CD4-positive, alpha-beta T cell treated with Interferon alpha-2 for 1 hour (primary cell): ENCODE data around the gene ST7.
"Not testable (repeated sequence)": the region's sequence is repeated elsewhere in the genome, so short reads cannot be mapped to it uniquely, and the experiment has no call there.

Experiments used
- DNase-seq, 2 donors: peaks; one replicate each; pipeline ENCODE4 v3.0.0-alpha.2; 2020 to 2022

The ST7 gene, protein sequence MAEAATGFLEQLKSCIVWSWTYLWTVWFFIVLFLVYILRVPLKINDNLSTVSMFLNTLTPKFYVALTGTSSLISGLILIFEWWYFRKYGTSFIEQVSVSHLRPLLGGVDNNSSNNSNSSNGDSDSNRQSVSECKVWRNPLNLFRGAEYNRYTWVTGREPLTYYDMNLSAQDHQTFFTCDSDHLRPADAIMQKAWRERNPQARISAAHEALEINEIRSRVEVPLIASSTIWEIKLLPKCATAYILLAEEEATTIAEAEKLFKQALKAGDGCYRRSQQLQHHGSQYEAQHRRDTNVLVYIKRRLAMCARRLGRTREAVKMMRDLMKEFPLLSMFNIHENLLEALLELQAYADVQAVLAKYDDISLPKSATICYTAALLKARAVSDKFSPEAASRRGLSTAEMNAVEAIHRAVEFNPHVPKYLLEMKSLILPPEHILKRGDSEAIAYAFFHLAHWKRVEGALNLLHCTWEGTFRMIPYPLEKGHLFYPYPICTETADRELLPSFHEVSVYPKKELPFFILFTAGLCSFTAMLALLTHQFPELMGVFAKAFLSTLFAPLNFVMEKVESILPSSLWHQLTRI

DNA sequence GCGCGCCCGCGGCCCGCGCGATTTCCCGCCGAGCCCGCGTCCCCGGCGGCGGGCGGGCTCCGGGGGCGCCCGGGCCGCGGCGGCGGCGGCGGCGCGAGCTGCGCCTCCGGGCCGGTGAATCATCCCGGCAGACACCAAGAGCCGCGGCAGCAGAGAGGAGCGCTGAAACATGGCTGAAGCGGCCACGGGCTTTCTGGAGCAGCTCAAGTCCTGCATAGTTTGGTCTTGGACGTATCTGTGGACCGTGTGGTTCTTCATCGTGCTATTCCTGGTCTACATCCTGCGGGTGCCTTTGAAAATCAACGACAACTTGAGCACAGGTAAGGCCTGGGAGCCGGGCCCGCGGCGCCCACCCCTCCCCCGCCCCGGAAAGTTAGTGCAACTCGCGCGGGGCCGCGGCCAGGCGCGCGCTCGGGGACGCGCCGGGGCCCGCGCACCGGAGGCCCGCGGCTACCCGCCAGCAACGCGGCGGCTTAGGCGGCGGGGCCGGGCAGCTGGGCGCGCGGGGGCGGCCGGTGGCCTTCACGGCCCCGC is at the start of gene ST7:
Gene ST7 (plus strand): TSS at position 130 of the 534 bp plus-strand sequence. CDS start 40 bp downstream, at position 170.
- DNase-seq = peak; percentile 44 to 68

DNA sequence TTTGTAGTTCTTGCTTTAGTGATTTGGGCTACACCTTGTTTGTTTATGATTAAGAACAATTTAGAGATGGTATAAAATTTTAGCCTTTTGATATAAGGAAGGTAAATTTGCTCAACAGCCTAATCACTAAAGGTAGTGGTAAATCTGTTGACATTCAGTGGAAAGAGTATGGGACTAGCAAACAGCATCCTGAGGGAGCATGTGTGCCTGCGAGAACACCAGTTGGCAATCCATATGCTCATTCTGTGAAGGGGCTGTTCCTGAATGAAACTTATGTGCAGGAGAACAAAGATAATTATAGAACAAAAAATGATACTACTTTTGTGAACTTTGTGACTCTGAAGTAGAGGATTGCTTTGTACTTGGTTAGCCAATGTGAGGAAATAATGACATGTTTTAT is 46.9 kb upstream of the ST7 start:
- no peak for DNase-seq

DNA sequence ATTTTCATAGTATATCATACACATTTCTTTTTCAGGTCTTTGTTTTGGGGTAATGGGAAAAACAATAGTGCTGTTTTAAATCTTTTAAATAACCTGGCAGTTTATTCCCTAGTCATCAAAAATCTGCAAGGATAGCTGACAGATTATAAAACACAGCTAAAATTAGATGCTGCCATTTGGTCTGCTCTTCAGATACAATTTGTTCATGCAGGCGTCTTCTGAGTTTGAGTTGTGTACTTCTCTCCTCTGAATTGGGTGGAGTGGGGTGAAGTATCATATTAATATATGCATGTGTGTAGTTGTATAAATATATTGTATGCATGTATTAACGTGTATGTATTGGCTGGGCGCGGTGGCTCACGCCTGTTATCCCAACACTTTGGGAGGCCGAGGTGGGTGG is 42.9 kb upstream of the ST7 start:
- DNase-seq = no peak

DNA sequence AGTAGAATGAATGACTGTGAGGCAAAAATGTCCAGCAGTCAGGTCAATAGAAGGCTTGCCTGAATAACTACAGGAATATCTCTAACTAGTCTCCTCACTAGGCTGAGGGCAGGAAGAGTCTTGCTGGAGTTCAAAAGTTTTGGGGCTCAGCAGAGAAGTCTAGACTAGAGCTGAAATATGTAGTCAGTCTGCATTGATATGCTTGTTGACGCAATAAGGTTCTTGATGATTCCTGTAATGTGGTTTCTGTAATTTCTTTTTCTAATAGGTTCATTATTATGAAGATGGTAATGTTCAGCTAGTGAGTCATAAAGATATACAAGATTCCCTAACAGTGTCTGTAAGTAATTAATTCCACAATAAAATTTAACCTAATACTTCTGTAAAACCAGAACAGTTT is 41.5 kb upstream of the ST7 start:
- DNase-seq = no peak

DNA sequence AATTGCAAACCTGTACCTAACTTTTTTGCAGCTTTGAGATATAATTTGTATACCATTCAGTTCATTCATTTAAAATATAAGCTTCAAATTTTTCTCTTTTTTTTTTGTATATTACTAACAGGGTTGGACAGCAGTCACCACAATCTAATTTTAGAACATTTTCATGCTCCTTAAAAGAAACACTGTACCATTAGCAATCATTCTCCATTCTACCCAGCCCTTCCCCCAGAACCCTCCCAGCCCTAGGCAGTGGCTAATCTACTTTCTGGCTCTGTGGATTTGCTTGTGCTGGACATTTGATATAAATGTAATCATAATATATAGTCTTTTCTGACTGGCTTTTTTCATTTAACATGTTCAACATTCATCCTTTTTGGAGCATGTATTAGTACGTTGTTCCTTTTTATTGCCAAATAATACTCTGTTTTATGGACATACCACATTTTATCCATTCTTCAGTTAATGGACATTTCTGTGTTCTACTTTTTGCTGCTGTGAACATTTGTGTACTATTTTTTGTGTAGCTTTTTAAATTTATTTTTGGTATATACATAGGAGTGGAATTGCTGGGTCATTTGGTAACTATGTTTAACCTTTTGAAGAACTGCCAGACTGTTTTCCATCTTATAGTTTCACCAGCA is 40.9 kb upstream of the ST7 start:
- no peak for DNase-seq

DNA sequence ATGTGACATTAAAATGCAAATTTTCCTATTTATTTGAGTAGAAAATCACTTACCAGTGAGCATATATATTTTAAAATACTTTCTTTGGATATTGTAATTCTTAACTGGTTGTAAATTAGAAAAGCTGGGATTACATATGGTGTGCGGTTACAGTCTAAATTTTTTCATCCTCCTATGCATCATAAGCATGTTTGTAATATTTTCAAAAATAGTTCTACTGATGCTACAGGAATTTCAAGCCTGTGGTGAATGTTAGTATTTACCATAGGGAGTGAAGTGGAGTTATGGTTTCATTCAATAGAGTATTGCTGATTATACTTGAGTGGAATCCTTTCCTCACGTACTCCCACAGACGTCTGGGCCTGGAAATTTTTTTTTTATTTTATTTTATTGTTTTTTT is 34.6 kb upstream of the ST7 start:
- DNase-seq = no peak

DNA sequence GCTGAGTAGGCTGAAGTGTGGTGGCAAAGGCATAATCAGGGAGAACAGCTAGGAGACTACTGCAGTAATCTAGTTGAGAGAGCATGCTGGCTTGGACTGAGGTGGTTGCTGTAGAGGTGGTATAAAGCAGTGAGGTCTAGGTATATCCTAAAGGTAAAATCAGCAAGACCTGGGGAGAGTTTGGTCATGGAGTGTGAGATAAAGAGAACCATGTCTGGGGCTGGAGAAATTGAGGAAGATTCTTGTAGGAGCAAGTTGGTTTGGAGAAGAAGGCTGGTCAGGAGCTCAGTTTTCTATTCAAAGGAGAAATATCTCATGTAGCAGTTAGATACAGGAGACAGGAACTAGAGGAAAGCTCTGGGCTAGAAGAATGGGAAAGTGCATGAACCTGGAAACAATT is 32.9 kb upstream of the ST7 start:
- DNase-seq = no peak

DNA sequence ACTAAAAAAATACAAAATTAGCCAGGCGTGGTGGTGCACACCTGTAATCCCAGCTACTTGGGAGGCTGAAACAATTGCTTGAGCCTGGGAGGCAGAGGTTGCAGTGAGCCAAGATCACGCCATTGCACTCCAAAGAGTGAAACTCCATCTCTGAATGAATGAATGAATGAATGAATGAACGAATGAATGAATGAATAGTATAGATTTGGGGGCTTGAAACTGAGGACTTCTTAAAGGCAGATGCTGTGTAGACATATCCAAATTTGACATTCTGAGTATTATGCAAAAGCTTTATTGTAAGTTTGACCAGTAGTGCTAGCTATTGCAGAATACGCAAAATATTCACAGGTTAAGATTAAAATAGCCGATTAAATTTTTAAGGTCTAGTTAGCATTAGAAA is 30.8 kb upstream of the ST7 start:
- no peak for DNase-seq

DNA sequence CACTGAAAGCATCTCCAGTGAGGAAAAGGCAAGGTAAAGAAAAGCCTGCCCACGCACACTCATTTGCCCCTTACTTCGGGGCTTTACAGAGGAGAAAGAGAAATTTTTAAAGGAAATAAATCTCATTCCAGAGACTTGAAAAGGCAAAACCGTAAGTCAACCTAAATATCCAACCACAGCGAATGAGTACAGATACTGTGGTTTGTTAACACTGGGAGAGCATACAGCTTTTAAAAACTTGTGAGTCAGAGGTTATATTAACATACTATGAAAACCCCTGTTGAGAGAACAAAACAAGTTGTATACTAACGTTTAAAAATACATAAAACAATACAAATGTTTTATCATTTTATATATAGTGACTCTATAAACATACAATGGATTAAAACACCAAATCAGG is 28.6 kb upstream of the ST7 start:
- no peak for DNase-seq

DNA sequence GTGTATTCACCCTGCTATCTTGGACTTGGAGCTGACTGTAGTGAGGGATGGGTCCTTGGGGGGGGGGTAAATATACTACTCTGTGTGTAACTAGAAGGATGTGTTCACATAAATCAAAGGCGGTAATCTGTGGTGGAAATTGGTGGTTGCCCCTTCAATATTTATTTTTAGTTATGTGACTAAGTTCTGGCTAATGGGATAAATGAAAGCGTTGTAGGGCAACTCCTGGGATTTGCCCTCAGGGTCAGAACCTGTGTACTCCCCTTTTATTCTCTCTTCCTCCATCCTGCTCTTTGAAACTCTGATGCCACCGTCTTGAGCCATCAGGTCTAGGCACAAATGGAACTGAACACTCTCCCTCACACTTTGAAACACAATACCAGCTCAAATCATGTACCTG is 24.3 kb upstream of the ST7 start:
- no peak for DNase-seq

DNA sequence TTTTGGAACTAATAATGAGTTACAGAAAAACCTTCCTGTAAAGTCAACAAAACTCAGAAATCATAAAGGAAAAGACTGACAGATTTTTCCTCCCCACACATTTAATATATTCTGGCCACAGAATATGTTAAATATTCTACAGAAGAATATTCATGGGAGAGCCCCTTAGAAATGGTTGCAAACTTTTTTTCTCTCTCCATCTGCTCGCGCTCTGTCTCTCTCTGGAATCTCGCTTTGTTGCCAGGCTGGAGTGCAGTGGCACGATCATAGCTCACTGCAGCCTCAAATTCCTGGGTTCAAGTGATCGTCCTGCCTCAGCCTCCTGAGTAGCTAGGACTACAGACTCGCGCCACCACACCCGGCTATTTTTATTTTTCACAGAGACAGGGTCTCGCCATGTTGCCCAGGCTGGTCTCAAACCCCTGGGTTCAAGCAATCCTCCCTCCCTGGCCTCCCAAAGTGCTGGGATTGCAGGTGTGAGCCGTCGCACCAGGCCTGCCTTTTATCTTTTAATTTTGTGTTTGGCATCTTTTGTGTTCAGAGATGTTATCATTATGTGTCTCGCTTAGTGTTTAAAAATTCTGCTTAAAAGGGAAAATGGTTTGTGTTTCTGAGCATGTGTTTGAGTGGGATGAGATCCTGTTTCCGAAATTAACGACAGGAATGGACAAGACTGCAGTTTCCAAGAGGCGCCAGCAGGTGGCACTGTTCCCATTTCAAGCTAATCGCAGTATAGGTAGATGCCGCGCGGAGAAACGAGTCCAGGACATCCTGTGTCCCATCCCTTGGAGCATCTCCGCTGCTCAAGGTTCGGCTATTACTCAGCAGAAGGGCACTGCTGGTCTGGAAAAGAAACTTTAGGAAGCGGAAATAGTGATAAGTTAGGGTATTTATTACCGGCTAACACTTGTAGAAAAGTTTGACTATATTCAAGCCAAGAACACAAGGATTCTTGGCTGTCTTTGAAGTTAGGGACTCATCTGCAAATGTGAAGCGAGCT is 23.1 kb upstream of the ST7 start:
- DNase-seq = peak; percentile 63 to 75

DNA sequence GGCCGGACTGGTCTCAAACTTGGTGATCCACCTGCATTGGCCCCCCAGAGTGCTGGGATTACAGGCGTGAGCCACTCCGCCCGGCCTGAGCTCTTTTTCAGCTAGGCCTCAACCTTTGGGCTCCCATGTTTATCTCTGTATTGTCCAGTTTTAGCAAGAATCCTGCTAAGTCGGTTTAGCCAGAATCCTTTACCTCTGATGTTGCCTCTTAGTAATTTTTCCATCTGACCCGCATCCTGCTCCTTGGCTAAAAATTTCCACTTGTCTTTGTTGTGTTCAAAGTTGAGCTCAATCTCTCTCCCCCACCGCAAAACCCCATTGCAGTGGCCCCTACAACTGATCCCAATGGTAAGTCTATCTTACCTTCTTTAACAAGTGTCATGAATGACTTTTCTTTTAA is 20.7 kb upstream of the ST7 start:
- no peak for DNase-seq

DNA sequence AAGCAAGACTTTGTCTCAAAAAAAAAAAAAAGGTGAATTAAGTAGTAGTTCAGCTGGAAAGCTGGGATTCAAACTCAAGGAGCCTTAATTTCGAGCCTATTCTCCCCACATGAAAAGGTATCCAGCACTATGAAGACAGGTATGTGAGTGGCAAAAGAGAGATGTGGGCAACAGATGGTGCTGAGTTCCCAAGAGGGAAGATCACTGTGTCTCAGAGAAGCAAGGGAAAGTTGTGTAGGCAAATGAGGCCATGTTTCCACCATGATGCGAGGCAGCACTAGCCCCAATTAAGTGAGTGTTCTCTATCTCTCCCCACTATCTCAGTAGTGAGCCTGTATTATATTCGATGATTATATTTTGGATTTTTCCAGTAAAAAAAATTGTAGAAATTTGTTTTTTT is 19.8 kb upstream of the ST7 start:
- no peak for DNase-seq

DNA sequence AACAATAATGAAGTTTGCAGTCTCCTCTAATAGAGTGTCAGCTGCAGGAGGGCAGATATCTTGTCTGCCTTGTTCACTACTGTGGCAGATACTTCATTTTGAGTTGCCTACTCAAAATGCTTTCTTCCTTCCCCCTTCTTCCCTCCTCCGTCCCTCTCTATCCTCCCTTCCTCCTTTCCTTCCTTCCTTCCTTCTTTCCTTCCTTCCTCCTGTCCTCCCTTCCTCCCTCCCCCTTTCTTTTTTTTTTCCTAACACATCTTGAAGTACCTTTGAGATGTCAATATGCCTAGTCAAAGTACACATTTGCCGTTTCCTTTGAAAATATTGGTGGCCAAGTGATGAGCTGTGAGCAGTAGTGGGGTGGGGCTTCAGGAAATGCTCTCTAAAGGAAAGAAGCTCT is 18.7 kb upstream of the ST7 start:
- DNase-seq = no peak

DNA sequence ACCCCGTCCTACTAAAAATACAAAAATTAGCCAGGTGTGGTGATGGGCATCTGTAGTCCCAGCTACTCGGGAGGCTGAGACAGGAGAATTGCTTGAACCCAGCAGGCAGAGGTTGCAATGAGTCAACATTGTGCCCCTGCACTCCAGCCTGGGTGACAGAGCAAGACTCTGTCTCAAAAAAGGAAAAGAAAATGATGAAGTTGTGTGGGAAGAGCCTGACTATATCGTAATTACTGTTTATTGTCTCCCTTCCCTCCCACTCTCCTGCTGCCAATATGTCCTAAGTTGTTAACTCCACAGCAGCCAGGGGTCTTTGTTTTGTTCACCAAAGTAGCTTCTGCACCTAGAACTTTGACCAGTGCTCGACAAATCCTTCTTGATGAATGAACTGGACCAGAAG is 16.5 kb upstream of the ST7 start:
- not testable (repeated sequence) for DNase-seq

DNA sequence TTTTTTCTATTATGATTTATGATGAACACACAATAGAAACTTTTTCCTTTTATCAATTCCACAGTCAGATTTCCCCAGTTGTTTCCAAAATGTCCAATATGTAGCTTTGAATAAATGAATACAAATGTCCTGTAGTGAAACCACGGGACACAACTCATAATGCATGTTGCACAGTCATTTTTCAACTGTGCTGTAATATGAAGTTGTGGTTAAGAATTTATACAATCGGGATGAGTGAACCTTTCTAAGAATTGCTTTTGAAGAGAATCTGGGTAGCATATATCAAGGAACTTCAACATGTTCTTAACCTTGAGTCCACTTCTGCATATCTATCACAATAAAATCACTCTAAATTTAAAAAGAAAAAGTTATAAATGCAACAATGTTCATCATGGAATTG is 14.6 kb upstream of the ST7 start:
- no peak for DNase-seq

DNA sequence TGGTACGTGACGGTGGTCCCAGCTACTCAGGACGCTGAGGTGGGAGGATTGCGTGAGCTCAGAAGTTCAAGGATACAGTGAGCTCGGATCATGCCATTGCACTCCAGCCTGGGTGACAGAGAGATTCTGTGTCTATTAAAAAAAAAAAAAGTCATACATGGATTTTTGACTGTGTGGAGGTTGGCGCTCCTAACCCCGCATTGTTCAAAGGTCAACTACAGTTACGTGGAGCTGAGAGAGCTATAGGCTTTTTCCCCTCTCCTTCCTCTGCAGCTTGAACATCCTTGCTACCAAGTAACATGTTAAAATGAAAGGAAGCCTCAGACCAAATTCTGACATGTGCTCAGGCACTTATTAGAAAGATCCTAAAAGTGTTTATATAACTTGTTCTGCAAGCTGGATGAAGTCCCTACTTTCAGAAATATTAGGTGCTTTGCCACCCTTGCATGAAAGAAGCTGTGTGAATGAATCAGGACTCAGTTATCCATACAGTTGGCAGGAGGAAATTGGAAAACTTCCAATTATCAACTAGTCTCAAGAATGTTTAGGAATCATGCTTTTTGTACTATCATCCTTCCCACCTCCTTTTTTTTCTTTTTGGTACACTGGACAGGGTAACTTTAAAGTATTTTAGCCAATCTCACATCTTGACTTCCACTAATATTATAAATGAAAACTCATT is 12.5 kb upstream of the ST7 start:
- no peak for DNase-seq

DNA sequence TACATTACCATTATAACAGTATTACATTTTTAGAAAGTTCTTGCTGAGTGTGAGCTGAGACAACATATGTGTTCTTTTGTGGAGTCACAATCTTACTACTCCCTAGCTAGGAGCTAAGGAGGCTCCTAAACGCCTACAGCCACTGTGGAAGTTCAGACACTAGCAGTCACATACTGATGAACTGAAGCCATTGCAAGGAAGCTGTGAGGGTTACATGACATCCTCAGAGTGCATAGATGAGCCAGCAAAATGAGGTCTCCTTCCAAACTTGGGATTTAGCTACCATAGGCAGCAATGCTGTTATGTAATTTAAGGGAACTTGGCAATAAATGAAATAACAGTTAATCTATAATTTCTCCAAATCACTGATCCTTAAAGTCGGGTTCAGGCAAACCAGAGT is 10.8 kb upstream of the ST7 start:
- no peak for DNase-seq

DNA sequence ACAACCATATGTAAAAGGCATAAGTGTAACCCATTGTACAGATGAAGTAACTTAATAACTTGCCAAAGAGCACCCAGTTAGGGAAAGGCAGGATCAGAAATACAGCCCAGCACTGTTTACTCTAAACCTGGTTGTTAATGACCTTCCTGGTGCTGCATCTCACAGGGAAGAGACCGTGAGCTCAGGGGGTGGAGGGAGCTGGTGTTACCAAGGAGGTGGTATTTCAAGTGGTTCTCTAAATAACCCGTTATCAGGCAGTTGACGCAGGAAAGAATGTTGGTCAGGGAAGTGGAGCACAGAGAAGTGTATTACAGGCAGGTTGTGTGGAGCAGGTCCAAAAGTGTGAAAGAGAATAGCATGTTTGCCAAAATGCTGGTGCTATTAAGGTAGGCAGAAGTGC is 4.4 kb upstream of the ST7 start:
- no peak for DNase-seq

DNA sequence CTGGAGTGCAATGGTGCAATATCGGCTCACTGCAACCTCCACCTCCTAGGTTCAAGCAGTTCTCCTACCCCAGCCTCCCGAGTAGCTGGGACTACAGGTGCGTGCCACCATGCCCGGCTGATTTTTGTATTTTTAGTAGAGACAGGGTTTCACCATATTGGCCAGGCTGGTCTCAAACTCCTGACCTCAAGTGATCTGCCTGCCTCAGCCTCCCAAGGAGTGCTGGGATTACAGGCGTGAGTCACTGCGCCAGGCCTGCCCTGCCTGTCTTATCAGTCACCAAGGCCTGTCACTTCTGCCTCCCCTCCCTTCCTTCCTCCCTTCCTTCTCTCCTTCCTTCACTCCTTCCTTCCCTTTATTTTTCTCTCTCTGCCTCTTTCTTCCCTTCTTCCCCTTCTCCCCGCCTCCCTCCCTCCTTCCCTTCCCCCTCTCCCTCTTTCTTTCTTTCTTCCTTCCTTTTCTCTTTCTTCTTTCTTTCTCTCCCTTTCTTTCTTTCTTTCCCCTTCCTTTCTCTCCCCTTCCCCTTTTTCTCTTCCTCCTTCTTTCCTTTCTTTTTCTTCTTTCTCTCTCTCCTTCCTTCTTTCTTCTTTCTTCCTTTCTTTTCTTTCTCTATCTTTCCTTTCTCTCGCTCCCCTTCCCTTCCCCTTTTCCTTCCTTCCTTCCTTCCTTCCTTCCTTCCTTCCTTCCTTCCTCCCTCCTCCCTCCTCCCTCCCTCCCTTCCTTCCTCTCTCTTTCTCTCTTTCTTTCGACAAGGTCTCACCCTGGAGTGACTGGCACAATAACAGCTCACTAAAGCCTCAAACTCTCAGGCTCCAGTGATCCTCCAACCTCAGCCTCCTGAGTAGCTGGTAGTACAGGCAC is 3.1 kb upstream of the ST7 start:
- no peak for DNase-seq

DNA sequence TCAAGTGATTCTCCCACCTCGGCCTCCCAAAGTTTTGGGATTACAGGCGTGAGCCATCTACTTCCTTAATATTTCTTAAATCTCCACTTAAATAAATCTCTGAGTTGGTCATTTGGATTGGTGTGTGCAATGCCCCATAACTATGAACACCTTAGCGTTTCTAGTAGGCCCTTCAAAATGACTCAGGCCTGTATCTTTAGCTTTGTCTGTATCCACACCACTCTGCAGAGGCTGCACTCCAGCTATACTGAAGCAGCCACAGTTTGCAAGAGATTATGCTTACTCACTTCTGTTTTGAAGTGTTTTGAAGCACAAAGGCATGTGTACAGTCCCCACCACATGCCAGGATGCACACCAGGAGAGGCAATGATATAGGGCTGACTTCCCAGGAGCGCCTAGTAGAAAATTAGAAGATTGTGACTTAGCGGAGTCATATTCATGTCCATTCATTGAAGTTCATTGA is 2.4 kb upstream of the ST7 start:
- no peak for DNase-seq
